CD4-positive, alpha-beta T cell treated with Interleukin-2 at 100 ng/mL for 4 hours (primary cell): ENCODE results near the gene RPE65.
"Not testable (repeated sequence)": the region's sequence is repeated elsewhere in the genome, so short reads cannot be mapped to it uniquely, and the experiment has no call there.

Source experiments
- DNase-seq: peaks from one replicate; pipeline ENCODE4 v3.0.0-alpha.2; 2020; ENCODE audit warnings: low spot score

Gene RPE65

GRCh38 chr1:68449901-68450300 lies at the start of gene RPE65:
Gene RPE65, minus strand, starts transcription at chr1:68449954. Its CDS starts 49 bp downstream, at chr1:68449905.
- no peak for DNase-seq

- DNase-seq = no peak
These were observed 47.6 kb upstream of the RPE65 start for GRCh38 chr1:68497358-68497698.

- DNase-seq = peak; percentile 77
These were observed 47.1 kb upstream of the RPE65 start, which contains the start of gene DEPDC1 for GRCh38 chr1:68496680-68497357. Gene DEPDC1, minus strand, starts transcription at chr1:68497082. Its CDS starts 83 bp downstream, at chr1:68496999.

GRCh38 chr1:68495968-68496679 lies 46.4 kb upstream of the RPE65 start:
- peak; percentile 5 for DNase-seq

- no peak for DNase-seq
These were observed 45.8 kb upstream of the RPE65 start for GRCh38 chr1:68495532-68495931.

GRCh38 chr1:68493193-68493592 lies 43.4 kb upstream of the RPE65 start:
- DNase-seq = no peak

GRCh38 chr1:68492255-68492654 lies 42.5 kb upstream of the RPE65 start:
- DNase-seq = not testable (repeated sequence)

- no peak for DNase-seq
These were observed 40.4 kb upstream of the RPE65 start for GRCh38 chr1:68490046-68490651.

GRCh38 chr1:68485431-68486022 lies 35.8 kb upstream of the RPE65 start:
- DNase-seq = no peak

GRCh38 chr1:68484618-68485017 lies 34.9 kb upstream of the RPE65 start:
- no peak for DNase-seq

- DNase-seq = no peak
These were observed 31.3 kb upstream of the RPE65 start for GRCh38 chr1:68481041-68481440.

GRCh38 chr1:68479501-68479900 lies 29.7 kb upstream of the RPE65 start:
- DNase-seq = no peak

GRCh38 chr1:68478662-68479061 lies 28.9 kb upstream of the RPE65 start:
- no peak for DNase-seq

GRCh38 chr1:68476626-68477025 lies 26.9 kb upstream of the RPE65 start:
- not testable (repeated sequence) for DNase-seq

- DNase-seq = no peak
These were observed 23.3 kb upstream of the RPE65 start for GRCh38 chr1:68473060-68473459.

GRCh38 chr1:68470388-68470970 lies 20.7 kb upstream of the RPE65 start:
- no peak for DNase-seq

- no peak for DNase-seq
These were observed 15.1 kb upstream of the RPE65 start for GRCh38 chr1:68464891-68465290.

- DNase-seq = no peak
These were observed 11.2 kb upstream of the RPE65 start for GRCh38 chr1:68460935-68461334.

GRCh38 chr1:68459796-68460195 lies 10.0 kb upstream of the RPE65 start:
- DNase-seq = no peak

- DNase-seq = no peak
These were observed 9.3 kb upstream of the RPE65 start for GRCh38 chr1:68459091-68459490.

GRCh38 chr1:68456202-68456601 lies 6.4 kb upstream of the RPE65 start:
- no peak for DNase-seq

- DNase-seq = no peak
These were observed 4.8 kb upstream of the RPE65 start for GRCh38 chr1:68454534-68454933.
